Activated CD8-positive, alpha-beta memory T cell treated with anti-CD3 and anti-CD28 coated beads, Interleukin-2, amount 50 U/mL, for 1 hour (primary cell): ENCODE data around the gene RUBCN.
A peak's percentile ranks its signal among the peaks of the same experiment; 100 is the strongest.
"Not testable (repeated sequence)": the region's sequence is repeated elsewhere in the genome, so short reads cannot be mapped to it uniquely, and the experiment has no call there.

ENCODE experiments used
- DNase-seq: peaks from one replicate; pipeline ENCODE4 v3.0.0-alpha.2; 2020; ENCODE audit errors: extremely low read depth

The RUBCN gene

DNA sequence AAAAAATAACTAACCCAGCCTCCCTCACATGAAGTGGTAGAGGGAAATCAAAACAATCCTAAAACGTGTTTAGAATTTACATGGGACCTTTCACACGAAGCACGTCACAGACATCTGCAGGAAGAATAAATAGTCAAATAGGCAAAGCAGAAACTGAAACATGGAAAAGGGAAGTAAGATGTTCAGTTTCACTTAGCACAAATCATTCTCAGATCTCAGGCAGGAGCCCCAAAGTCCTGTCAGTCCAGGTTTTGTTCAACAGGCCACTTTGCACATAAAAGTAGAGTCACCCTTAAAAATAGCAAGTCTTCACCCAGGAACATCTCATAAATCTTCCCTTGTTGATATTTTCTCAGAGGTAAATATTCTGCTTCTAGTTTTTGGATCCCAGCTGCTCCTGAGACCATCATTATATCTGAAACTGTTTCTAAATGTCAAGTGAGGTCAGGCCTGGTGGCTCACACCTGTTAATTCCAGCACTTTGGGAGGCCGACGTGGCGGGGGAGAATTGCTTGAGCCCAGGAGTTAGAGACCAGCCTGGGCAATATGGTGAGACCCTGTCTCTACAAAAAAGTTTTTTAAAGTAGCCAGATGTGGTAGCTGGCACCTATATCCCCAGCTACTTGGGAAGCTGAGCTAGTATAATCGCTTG is 1.9 kb downstream of the RUBCN start:
- DNase-seq, result no peak

DNA sequence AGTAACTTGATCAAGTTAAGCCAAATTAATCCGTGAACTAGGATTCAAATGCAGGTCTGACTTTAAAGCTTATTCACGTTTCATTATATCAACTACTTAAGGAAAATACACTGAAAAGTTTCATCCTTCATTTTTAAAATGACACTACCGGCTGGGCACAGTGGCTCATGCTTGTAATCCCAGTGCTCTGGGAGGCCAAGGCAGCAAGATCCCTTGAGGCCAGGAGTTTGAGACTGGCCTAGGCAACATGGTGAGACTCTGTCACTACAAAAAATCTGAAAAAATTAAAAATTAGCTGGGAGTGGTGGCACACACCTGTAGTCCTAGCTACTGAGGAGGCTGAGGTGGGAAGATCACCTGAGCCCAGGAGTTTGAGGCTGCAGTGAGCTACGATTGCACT is 3.7 kb downstream of the RUBCN start:
- no peak for DNase-seq

DNA sequence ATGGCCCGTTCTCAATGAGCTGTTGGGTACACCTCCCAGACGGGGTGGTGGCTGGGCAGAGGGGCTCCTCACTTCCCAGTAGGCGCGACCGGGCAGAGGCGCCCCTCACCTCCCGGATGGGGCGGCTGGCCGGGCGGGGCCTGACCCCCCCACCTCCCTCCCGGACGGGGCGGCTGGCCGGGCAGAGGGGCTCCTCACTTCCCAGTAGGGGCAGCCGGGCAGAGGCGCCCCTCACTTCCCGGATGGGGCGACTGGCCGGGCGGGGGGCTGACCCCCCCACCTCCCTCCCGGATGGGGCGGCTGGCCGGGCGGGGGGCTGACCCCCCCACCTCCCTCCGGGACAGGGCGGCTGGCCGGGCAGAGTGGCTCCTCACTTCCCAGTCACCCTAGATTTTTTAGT is 5.2 kb downstream of the RUBCN start:
- not testable (repeated sequence) for DNase-seq

DNA sequence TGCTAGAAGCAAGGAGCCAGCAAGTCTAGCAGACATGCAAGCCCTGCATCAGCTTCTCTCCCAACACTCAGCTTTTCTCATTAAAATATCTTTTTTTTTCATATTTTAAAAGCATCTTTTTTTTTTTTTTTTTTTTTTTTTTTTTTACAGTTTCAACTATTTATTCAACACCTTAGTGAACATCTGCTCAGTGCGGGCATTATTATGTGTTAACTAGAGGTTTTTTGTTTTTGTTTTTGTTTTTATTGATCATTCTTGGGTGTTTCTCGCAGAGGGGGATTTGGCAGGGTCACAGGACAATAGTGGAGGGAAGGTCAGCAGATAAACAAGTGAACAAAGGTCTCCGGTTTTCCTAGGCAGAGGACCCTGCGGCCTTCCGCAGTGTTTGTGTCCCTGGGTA is 5.9 kb downstream of the RUBCN start:
- not testable (repeated sequence) for DNase-seq

DNA sequence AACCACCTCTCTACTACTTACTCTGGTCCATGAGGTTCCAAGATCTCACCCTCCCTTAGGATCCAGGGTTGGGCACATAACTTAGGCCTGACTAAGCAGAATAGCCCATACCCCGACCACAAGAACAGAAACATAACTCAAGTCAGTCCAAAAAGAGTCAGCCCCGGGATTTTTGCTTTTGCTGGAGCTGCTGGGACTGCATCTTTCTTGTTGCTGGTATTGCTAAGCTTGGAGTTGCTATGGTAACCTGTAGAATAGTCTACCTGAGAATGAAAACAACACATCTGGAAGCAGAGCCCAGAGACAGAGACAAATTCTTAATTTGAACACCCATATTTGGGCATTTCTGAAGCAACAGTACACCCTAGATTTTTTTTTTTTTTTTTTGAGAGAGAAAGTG is 6.5 kb downstream of the RUBCN start:
- DNase-seq, result no peak

DNA sequence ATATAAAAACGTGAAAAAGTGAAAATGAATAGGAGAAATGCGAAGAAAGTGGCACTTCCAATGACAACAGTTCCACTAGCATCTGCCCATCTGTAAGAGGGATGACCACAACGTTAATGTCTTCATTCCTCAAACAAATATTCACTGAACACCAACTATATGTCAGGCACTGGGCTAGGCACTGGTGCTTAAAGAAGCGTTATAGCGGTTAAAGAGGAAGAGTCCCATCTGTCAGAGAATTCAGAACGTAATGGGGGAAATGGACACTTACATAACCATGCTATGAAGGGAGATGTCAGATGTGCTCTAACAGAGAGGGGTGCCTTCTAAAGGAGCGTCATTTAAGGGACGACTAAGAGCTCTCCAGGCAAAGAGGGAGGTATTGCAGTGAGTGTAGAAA is 8.2 kb downstream of the RUBCN start:
- DNase-seq, result no peak

DNA sequence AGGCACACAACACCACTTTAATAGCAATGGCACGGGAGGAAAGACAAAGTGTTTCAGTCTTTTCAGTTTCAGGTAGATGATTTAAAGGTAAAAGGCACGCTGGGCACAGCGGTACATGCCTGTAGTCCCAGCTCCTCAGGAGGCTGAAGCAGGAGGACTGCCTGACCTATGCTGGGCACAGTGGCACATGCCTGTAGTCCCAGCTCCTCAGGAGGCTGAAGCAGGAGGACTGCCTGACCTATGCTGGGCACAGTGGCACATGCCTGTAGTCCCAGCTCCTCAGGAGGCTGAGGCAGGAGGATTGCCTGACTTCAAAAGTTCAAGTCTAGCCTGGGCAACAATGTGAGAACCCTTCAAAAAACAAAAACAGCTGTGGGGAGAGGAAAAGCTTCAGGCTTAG is 8.8 kb downstream of the RUBCN start:
- DNase-seq, result not testable (repeated sequence)

DNA sequence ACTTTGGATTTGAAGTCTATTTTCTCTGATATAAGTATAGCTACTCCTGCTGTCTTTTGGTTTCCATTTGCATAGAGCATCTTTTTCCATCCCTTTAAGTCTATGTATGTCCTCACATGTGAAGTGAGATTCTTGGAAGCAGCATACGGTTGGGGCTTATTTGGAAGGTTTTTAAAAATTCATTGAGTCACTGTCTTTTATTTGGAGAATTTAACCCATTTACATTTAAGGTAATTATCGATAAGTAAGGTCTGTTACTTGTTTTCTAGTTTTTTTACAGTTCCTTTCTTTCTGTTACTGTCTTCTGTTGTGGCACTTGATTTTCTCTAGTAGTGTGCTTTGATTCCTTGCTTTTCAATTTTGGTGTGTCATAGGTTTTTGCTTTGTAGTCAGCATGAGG is 14.0 kb downstream of the RUBCN start:
- no peak for DNase-seq

DNA sequence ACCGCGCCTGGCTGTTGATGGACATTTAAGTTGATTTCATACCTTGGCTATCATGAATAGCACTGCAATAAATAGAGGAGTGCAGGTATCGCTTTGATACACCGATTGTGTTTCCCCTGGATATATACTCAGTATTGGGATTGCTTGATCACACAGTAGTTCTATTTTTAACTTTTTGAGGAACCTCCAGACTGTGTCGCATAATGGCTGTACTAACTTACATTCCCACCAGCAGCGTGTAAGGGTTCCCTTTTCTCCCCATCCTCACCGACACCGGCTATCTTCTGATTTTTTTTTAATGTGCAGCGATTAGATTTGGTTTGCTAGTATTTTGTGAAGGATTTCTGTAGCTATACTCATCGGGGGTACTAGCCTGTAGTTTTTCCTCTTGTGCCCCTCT is 16.0 kb downstream of the RUBCN start:
- DNase-seq, result no peak

DNA sequence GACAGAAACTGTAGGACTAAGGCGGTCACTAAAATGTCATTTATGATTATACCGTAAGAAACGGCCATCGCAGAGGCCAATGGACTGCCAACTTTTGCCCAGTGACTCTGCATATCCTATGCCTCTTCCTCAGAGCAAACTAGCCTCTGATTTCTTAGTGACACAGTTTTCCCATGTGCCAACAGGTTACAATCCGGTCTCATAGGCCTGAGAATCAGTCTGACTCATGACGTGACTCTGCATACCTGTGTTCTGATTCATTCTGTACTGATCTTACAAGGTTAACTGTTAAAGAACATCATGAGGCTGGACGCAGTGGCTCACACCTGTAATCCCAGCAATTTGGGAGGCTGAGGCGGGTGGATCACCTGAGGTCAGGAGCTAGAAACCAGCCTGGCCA is 17.8 kb downstream of the RUBCN start:
- no peak for DNase-seq

DNA sequence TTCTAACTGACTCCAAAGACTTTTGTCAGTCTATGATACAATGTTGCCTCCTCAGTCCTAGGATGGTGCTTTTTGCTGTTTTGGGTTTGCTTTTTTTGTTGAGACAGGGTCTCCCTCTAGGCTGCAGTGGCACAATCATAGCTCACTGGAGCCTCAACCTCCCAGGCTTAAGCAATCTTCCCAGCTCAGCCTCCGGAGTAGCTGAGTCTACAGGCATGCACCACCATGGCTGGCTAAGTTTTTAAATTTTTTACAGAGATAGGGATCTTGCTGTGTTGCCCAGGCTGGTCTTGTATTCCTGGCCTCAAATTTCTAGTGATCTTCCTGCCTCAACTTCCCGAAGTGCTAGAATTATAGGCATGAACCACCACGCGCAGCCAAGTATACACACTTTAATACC is 22.5 kb downstream of the RUBCN start:
- DNase-seq, result no peak

DNA sequence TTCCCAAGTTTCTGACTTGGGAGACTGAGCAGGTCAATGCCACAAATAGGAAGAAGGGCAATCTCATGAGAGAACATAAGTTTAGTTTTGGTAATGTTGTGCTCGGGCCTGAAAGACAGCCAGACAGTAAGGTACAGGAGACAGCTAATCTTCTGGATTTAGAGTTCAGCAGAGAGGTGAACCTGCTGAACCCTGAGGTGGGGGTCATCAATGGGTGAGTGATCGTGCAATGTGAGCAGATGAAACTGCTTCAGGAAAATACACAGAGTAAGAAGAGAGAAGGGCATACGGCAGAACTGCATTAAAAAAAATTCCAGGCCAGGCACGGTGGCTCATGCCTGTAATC is 23.3 kb downstream of the RUBCN start:
- no peak for DNase-seq

DNA sequence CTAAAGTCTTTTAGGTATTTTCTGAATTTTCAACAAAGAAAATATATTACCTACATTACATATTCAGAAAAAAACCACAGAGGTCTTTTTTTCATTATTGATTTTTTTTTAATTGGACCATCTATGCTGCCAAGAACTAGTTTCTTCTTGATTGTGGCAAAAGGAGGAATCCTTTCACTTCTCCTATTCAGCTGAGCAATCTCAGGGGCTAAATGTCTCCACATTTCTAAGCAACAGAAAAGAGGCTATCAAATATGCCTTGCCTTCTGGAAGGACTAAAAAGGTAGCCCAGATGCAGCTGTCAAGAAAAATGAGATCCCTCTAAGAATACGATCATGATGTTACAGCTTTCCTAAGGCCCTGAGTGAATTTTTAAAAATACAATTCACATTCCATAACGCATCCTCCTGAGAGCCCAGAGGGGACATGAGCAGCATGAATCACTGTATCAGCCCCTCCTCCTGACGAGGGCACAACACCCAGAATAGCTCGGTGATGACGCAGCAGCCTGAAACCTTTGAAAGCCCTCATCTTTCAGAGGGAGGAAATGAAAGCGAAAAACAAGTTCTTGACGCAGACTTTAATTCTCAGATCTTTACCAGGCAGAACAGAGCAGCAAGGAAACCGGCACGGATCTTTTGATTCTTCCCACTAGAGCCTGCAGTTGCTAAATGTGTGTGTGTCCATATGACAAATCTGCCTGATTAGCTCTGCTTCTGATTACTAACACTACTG is 24.6 kb downstream of the RUBCN start:
- peak; percentile 85 for DNase-seq

DNA sequence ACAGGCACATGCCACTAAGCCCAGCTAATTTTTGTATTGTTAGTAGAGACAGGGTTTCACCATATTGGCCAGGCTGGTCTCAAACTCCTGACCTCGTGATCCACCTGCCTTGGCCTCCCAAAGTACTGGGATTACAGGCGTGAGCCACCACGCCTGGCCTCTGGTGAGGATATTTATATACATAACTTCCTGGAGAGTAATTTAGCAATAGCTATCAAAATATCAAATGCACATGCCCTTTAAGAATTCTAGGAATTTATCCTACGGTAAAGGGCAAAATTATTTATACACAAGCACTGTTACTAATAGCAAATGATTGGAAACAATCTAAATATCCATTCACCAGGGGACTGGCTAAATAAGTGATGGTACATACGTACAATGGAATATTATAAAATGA is 25.7 kb downstream of the RUBCN start:
- DNase-seq, result not testable (repeated sequence)

DNA sequence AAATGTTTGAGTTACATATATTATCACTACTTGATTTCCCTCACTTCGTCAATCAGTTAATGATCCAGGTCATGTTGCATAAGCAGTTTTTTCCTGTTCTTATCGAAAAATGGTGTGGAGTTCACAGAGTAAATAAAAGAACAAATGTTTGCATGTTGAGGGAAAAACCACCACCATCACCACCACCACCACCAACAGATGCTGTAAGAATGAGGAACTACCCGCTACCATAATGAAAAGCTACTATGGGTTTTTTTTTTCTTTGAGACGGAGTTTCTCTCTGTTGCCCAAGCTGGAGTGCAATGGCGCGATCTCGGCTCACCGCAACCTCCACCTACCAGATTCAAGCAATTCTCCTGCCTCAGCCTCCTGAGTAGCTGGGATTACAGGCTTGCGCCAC is 27.6 kb downstream of the RUBCN start:
- DNase-seq, result no peak

DNA sequence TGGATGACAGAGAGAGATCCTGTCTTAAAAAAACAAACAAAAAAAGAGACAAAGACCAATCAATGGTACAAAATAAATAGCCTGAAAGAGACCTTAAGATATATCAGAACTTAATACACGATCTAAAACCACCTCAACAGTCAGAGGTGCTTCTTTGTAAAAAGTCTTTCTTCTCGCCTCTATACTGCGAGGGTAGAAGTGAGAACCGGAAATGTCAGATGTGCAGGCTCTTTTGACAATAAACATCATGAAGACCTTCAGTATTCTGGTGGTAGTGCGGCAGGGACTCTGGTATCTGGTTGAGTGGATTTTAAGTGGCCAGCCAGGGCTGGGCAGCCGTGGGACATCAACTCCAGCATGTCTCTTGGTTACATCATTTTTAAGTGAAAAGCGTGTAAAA is 30.0 kb downstream of the RUBCN start:
- no peak for DNase-seq

DNA sequence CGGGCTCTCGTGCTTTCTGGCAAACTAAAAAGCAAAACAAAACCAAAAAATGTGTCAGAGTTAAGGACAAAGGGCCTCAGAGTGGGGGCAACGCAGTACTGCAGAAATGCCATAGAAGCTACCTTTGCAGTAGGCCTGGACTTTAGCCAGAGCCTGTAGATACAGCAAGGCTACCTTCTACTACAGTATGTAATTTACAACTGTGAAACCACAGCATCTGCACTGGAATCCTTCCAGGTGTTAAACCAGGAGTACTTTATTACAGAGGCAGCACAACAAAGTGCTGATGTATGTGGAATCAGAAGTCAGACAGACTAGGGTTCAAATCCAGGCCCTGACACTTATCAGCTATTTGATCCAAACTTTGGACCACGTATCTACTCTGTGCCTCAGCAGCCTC is 34.9 kb downstream of the RUBCN start:
- DNase-seq, result no peak

DNA sequence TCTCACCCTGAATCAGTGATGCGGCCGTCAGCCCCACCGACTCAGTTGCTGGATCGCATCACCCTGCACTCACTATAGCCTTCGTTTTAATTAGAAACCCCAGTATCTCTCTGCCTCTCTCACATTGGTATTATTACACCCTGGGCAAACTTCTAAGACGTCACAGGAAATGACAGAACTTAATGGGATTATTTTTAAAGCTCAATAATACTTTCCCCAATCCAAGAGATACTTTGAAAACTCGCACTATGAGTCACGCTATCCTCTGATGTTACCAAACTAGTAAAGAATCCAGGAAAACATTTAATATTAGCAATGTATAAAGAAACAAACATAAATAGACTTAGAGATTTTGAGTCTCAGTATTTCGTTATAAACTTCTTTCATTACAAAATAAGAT is 36.6 kb downstream of the RUBCN start:
- no peak for DNase-seq

DNA sequence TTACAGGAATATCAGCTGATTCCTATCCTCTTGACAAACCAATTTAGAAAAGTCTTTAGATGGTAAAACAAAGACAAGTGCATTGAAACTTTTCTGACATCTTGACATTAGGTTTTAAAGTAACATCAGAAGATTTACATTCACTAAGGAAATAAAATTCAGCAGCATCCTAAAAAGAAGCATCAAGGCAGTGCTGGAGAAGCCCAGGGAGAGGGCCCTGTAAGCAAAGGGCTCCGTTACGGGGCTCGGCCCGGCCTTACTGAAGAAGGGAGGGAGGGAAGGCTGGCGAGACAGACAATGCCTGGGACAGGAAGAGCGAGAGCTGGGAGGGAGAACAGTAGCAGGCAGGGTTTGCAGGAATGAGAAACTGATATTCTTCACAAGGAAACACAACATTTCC is 39.3 kb downstream of the RUBCN start:
- no peak for DNase-seq

DNA sequence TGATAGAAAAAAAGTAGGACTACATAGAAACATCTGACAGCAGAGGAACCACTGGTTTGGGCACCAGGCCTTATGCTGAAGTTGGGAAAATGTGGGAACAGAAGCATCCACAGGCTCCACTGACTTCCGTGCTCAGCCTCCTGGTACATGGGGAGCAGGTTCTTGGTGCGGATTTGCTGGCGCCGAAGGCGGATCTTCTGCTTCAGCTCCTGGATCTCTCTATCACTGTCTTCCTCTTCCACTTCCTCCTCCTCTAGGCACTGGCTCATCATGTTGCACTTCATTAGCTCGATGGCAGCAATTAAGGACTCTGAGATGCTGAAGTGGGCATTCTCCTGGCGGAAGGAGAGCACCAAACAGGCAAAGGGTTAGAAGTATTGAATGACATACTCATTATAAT is 42.5 kb downstream of the RUBCN start:
- DNase-seq, result no peak

DNA sequence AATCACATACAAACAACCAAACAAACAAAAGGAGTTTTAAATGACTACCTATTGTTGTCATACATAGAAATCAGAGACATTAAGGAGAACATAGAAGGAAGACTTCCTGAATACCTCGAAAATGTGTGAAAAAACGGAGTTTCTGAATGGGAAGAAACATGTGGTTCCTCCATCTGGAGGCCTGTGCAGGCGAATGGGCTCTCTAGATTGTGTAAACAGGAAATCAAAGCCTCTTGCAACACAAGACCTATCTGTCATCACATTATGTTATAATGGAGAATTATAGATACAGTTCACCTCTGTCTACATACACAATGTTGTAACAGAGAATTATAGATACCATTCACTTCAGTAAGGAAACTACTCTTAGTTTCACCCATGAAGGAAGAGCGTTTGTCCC is 44.1 kb downstream of the RUBCN start:
- no peak for DNase-seq

DNA sequence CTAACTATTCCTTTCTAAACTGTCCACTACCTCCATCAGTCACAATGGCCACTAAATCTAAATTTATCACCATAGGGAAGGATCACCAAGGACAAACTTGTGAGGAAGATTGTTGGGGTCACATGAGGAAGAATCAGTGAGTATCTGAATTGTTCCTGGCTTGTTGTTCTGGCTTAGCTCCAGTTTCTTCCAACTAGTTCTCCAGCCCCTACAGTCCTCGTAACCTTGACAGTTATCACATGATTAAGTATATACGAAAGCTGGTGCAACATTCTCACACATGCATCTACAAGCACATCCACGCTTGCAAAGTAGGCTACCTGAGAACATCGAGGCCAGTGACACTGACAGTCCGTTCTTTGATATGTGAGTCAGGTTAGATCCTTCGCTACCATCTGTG is 46.0 kb downstream of the RUBCN start:
- no peak for DNase-seq

DNA sequence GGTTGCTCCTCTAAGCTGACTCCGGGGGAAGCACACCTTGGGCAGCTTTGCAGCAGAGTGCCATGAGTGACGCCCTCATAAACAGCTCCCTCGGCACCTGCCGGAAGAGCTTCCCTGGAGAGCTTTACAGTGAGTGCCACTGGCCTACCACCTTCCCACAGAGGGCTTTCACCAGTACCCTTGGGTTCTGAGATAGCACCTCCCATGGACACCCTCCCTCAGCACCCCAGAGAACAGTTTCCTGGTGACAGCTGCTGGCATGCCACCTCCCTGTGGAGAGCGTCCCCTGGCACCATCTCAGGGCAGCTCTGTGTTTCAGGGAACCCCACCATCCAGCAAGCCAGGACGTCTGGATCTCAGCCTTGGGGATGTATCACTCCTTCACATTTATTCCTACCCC is 49.1 kb downstream of the RUBCN start:
- DNase-seq, result no peak

DNA sequence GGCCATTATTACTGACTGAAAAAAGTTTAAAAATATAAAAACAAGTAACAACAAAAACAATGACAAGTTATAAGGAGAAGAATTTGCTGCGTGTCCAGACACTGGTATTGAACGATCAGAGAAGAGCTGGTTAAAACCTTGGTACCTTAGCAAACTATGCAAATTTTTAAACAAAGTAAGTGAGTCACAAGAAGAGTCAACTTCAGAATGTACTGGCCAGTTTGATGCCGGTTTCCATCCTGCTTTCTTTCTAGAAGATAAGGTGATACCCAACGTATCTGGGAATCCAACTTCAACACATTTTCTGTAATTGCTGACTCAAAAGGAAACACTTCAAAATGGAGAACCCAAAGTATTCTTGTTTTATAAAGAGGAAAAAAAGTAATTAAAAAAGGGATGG is 49.8 kb downstream of the RUBCN start:
- DNase-seq, result no peak
